Chondrocyte (in vitro differentiated cells): Measurements from ENCODE around the gene AURKAIP1. TPM values are rescaled to one million over a fixed set of nuclear protein-coding genes. Genes with fewer than 3 reads are reported as not detected.

Experiments
- DNase-seq: peaks from one replicate; pipeline ENCODE4 v3.0.0; 2021; ENCODE audit warnings: mixed read lengths, low spot score
- H3K27ac Mint-ChIP-seq: one replicate; pipeline ENCODE4 v1.8.0; 2021; ENCODE audit warnings: mild to moderate bottlenecking, moderate library complexity, mixed read lengths; ENCODE audit not compliant: unreplicated experiment
- H3K27me3 Mint-ChIP-seq: 2 replicates; pipeline ENCODE4 v1.8.0; 2021; ENCODE audit warnings: low read depth, mixed read lengths
- H3K36me3 Mint-ChIP-seq: 2 replicates; pipeline ENCODE4 v1.8.0; 2021; ENCODE audit warnings: low read depth, mixed read lengths
- H3K4me1 Mint-ChIP-seq: 2 replicates; pipeline ENCODE4 v1.8.0; 2021; ENCODE audit warnings: low read depth, mild to moderate bottlenecking, mixed read lengths
- H3K4me3 Mint-ChIP-seq: one replicate; pipeline ENCODE4 v1.8.0; 2021; ENCODE audit warnings: mild to moderate bottlenecking, moderate library complexity, mixed read lengths; ENCODE audit not compliant: unreplicated experiment
- H3K9me3 Mint-ChIP-seq: 2 replicates; pipeline ENCODE4 v1.8.0; 2021; ENCODE audit warnings: low read depth, mixed read lengths
- total RNA-seq: library from RNA; stranded (reverse); gene quantifications from 3 replicates; pipeline ENCODE4 v1.2.1, GENCODE V29; 2021
- TF ChIP-seq, protein P1 (sequence below): fragments of 200-600 bp; sonication (generic); IDR thresholded peaks from 2 replicates; pipeline ENCODE4 v1.5.0; 2021; ENCODE audit warnings: antibody characterized with exemption, mild to moderate bottlenecking, moderate library complexity

AURKAIP1 gene
- total RNA-seq, 1 donor from 2014 or later: 89.0 TPM

DNA sequence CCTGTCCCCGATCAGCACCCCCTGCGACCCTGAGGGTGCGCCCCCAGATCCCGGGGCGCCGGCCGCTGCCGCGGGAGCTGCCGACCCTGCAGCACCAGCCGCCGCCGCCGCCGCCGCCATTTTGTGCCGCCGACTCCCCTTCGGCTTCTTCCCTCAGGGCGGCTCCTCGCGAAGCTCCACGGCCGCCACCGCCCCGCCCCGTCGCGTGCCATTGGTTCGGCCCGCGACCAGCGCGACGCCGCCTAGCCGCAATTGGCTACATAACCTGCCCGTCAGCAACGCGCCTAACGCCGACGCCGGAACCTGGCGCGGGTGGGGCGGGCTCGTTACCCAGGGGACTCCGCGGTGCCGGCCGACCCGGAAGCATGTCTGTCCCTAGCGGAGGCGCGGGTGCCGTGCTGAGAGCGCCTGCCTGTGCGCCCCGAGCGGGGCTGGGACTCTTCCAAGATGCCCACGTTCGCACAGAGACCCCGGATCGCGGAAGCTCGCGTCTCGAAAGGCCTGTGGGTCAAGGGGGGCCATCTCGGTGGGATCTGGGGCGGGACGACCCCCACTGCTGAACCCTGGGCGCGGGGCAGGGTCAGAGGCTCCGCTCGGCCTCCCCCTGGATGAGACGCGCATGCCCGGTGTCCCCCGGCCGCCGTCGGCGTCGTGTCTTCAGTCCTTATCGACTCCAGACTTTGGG lies 24.3 kb upstream of the AURKAIP1 start, which contains the start of gene CCNL2:
TSS of gene CCNL2 (minus strand) at position 149 of the 685 bp plus-strand sequence. CDS start at position 120, 29 bp downstream.
- Mint-ChIP-seq H3K27me3 (no peaks in the 10 kb centered on the region), H3K27ac (peak within 1 kb of the TSS; percentile 90), H3K4me1 (peaks cover 45% of the 10 kb centered on the region), H3K4me3 (peak within 1 kb of the TSS; percentile 88), H3K36me3 (peaks cover 28% of the 10 kb centered on the region), H3K9me3 (no peaks in the 10 kb centered on the region)
- peak; percentile 100 for DNase-seq
- TF ChIP-seq, protein P1, sequence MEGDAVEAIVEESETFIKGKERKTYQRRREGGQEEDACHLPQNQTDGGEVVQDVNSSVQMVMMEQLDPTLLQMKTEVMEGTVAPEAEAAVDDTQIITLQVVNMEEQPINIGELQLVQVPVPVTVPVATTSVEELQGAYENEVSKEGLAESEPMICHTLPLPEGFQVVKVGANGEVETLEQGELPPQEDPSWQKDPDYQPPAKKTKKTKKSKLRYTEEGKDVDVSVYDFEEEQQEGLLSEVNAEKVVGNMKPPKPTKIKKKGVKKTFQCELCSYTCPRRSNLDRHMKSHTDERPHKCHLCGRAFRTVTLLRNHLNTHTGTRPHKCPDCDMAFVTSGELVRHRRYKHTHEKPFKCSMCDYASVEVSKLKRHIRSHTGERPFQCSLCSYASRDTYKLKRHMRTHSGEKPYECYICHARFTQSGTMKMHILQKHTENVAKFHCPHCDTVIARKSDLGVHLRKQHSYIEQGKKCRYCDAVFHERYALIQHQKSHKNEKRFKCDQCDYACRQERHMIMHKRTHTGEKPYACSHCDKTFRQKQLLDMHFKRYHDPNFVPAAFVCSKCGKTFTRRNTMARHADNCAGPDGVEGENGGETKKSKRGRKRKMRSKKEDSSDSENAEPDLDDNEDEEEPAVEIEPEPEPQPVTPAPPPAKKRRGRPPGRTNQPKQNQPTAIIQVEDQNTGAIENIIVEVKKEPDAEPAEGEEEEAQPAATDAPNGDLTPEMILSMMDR: peak; percentile 75

DNA sequence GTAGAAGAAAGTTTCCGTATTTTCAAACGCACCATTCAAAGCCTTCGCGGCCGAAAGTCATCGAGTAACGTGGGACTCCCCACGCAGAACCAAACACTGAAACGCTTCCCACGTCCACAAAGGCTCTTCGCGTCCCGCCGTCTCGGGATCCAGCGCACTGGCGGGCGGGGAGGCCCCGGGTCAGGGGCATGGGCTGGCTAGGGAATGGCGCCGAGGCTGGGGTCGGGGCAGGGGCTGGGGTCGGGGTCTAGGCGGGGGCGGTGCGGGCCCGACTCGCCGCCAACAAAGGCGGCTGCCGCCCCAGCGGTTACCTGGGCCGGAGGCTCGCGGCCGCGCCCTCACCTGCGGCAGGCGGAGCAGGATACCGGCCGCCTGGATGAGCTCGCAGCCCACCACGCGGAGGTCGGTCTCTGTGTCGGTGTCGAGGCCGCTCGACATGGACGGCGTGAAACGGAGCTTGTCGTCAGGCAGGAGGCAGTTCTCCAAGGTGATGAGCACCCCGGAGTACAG lies 23.7 kb upstream of the AURKAIP1 start:
- Mint-ChIP-seq H3K36me3 (peaks cover 30% of the 10 kb centered on the region), H3K4me1 (peaks cover 45% of the 10 kb centered on the region), H3K27me3 (no peaks in the 10 kb centered on the region), H3K9me3 (no peaks in the 10 kb centered on the region), H3K27ac (peak overlapping the region; percentile 83), H3K4me3 (peak overlapping the region; percentile 88)
- TF ChIP-seq, protein P1: no peak
- DNase-seq: peak; percentile 75

DNA sequence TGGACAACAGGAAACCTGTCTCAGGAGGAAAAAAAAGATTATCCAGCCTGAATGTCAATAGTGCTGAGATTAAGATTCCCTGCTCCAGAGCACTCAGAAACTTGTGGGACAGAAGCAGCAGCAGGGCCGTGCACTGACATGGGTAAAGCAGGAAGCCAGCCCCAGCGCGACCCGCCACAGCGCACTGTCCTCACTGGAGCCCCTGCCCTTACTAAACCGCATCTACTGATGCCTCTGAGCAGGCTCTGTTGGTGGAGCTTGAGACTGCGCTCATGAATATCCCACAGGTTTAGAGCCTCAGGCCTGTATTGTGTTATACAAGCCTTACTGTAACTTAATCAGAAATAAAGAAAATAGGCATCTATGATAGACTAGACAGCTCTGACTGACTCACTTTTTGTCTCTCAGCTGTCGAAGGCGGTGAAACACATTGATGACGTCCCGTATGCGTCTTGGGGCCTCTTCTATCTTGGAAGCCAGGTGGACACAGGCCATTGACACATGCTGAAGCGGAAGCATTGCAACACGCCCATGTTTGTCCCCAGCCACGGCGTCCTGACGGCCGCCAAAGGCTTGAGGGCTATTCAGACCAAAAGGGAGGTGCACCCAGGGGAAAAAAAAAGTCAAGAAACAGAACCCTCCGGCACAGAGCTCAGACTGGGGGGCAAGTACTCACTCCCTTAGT lies 23.0 kb upstream of the AURKAIP1 start:
- H3K9me3 Mint-ChIP-seq: no peaks in the 10 kb centered on the region
- H3K4me1 Mint-ChIP-seq: peaks cover 45% of the 10 kb centered on the region
- H3K27me3 Mint-ChIP-seq: no peaks in the 10 kb centered on the region
- DNase-seq: no peak
- peaks cover 31% of the 10 kb centered on the region for H3K36me3 Mint-ChIP-seq
- H3K4me3 Mint-ChIP-seq: peak overlapping the region; percentile 88
- TF ChIP-seq, protein P1: no peak
- H3K27ac Mint-ChIP-seq: peak overlapping the region; percentile 83

DNA sequence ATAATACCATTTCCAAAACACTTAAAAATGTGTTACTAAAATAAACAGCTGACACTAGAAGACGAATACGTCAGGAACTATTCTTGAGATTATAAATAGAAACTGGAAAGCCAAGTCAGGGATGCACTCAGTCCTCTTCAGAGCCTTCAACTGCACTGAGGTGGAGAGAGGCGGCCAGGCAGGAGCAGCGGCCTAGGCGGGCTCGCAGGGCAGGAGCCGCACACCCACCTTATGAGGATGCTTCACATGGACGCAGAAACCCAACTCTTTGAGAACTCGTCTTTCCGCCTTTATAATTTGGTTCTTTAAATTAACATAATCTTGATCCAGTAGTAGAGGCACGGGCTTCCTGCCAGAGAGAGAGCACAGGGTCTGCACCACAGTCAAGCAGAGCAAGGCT lies 20.2 kb upstream of the AURKAIP1 start:
- Mint-ChIP-seq H3K27ac (no peak overlapping the region), H3K4me1 (peaks cover 22% of the 10 kb centered on the region), H3K4me3 (no peak overlapping the region), H3K27me3 (no peaks in the 10 kb centered on the region), H3K36me3 (peaks cover 44% of the 10 kb centered on the region), H3K9me3 (no peaks in the 10 kb centered on the region)
- TF ChIP-seq, protein P1: no peak
- DNase-seq: no peak

DNA sequence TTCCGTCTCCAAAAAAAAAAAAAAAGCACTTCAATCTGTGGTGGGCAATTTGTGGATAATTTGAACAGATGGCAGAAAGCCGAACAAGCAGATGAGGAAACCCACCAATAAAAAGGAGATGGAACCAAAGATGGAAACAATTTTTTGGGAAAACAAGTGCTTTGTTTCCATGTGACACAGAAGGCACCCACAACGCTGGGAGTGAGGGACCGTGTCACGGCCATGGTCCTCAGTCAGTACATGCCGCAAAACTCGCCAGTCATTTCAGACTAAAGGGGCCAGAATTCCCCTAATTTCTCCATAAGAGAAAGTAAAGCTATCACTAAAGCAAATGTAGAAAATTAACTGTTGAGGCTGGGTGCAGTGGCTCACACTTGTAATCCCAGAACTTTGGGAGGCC lies 19.1 kb upstream of the AURKAIP1 start:
- Mint-ChIP-seq H3K36me3 (peaks cover 53% of the 10 kb centered on the region), H3K27ac (no peak overlapping the region), H3K27me3 (no peaks in the 10 kb centered on the region), H3K4me3 (no peak overlapping the region), H3K9me3 (no peaks in the 10 kb centered on the region), H3K4me1 (peaks cover 18% of the 10 kb centered on the region)
- TF ChIP-seq, protein P1: no peak
- DNase-seq: no peak
